Measurements from ENCODE around the gene CRYBG2. TPM values are rescaled to one million over a fixed set of nuclear protein-coding genes. Genes with fewer than 3 reads are reported as not detected.
A peak's percentile ranks its signal among the peaks of the same experiment; 100 is the strongest.

Gene CRYBG2
- total and polyA plus RNA-seq, 10 donors, result 0.87 to 3.4 (median 1.2) TPM; not detected in 5

- peak; percentile 82 for DNase-seq
- intact Hi-C loops (cut with DNase I; ENCODE audit: low total_unique reads), result no loop called here
- peak in 1 of 3 donors; percentile 18 for TF ChIP-seq POLR2AphosphoS5 (IDR thresholded peaks at IDR 0.05)
- no peak for TF ChIP-seq CTCF (IDR thresholded peaks at IDR 0.05 in 8 of 11, conservative IDR thresholded peaks at IDR 0.05 in 3 of 11)
- Histone ChIP-seq H3K4me1 (peaks cover 32 to 57% (median 55%) of the 10 kb centered on the region in 6 donors), H3K36me3 (peaks cover 0 to 51% (median 10%) of the 10 kb centered on the region in 6 donors), H3K9me3 (no peaks in the 10 kb centered on the region), H3K27ac (peak overlapping the region; percentile 70 to 99 (median 90)), H3K4me3 (peak overlapping the region in 1 of 8 donors; percentile 2), H3K27me3 (replicated peaks in 1 of 7) (no peaks in the 10 kb centered on the region)
- WGBS, 5 donors, result 51 to 72% (median 56%) methylated on average over 11 of the region's 11 CpGs
Observed at GRCh38 chr1:26274801-26275425, 79.0 kb downstream of the CRYBG2 start.

Other genes with a start within 250 kb of the CRYBG2 start
- 10 to 100 TPM in 5 of 7 donors, 1 to 10 TPM in 2; 7.7 to 14.1 (median 11.6) TPM for gene PDIK1L, start 242.3 kb downstream of the CRYBG2 start, total RNA-seq
- gene PDIK1L, start 242.3 kb downstream of the CRYBG2 start, polyA plus RNA-seq, result 1 to 10 TPM; 2.5 to 3.1 (median 3.1) TPM
- gene FAM110D, start 195.1 kb downstream of the CRYBG2 start, total RNA-seq, result 1 to 10 TPM in 6 of 7 donors, under 1 TPM in 1; 0.76 to 5.9 (median 1.8) TPM
- 1 to 10 TPM in 1 of 3 donors, under 1 TPM in 2; 0.44 to 1.2 (median 0.91) TPM for gene FAM110D, start 195.1 kb downstream of the CRYBG2 start, polyA plus RNA-seq
- not detected for gene C1orf232, start 185.2 kb downstream of the CRYBG2 start, total RNA-seq
- gene C1orf232, start 185.2 kb downstream of the CRYBG2 start, polyA plus RNA-seq, result not detected
- gene ZNF593, start 184.2 kb downstream of the CRYBG2 start, total RNA-seq, result 10 to 100 TPM; 13.5 to 27.8 (median 19.6) TPM
- gene ZNF593, start 184.2 kb downstream of the CRYBG2 start, polyA plus RNA-seq, result 100 to 1,000 TPM in 1 of 3 donors, 10 to 100 TPM in 2; 74.9 to 104 (median 80.3) TPM
- gene ZNF593OS, start 182.3 kb downstream of the CRYBG2 start, total RNA-seq, result not detected
- under 1 TPM; 0.26 to 0.43 (median 0.26) TPM for gene ZNF593OS, start 182.3 kb downstream of the CRYBG2 start, polyA plus RNA-seq
- gene CNKSR1, start 176.6 kb downstream of the CRYBG2 start, total RNA-seq, result 1 to 10 TPM; 1.0 to 5.5 (median 3.7) TPM
- gene CNKSR1, start 176.6 kb downstream of the CRYBG2 start, polyA plus RNA-seq, result 1 to 10 TPM in 2 of 3 donors, under 1 TPM in 1; 0.68 to 2.0 (median 1.0) TPM
- not detected for gene CATSPER4, start 163.5 kb downstream of the CRYBG2 start, total RNA-seq
- under 1 TPM in 1 of 3 donors, not detected in 2; 0.03 TPM for gene CATSPER4, start 163.5 kb downstream of the CRYBG2 start, polyA plus RNA-seq
- 10 to 100 TPM in 5 of 7 donors, 1 to 10 TPM in 2; 7.8 to 14.9 (median 10.8) TPM for gene CEP85, start 119.9 kb downstream of the CRYBG2 start, total RNA-seq
- 1 to 10 TPM; 3.9 to 5.2 (median 4.2) TPM for gene CEP85, start 119.9 kb downstream of the CRYBG2 start, polyA plus RNA-seq
- 100 to 1,000 TPM; 139 to 261 (median 233) TPM for gene SH3BGRL3, start 74.0 kb downstream of the CRYBG2 start, total RNA-seq
- gene SH3BGRL3, start 74.0 kb downstream of the CRYBG2 start, polyA plus RNA-seq, result 100 to 1,000 TPM; 249 to 319 (median 286) TPM
- gene UBXN11, start 47.5 kb downstream of the CRYBG2 start, total RNA-seq, result 10 to 100 TPM; 25.1 to 67.1 (median 48.0) TPM
- gene UBXN11, start 47.5 kb downstream of the CRYBG2 start, polyA plus RNA-seq, result 10 to 100 TPM; 26.6 to 67.8 (median 66.1) TPM
- gene CD52, start 36.2 kb downstream of the CRYBG2 start, total RNA-seq, result 100 to 1,000 TPM; 206 to 422 (median 301) TPM
- gene CD52, start 36.2 kb downstream of the CRYBG2 start, polyA plus RNA-seq, result 1,000 to 10,000 TPM; 2,248 to 3,726 (median 2,540) TPM
- under 1 TPM in 5 of 7 donors, not detected in 2; 0.17 to 0.74 (median 0.49) TPM for gene ZNF683, start 18.6 kb upstream of the CRYBG2 start, total RNA-seq
- 1 to 10 TPM in 1 of 3 donors, under 1 TPM in 2; 0.38 to 1.5 (median 0.83) TPM for gene ZNF683, start 18.6 kb upstream of the CRYBG2 start, polyA plus RNA-seq
- gene LIN28A, start 56.7 kb upstream of the CRYBG2 start, total RNA-seq, result not detected
- gene LIN28A, start 56.7 kb upstream of the CRYBG2 start, polyA plus RNA-seq, result not detected
- gene DHDDS, start 78.2 kb upstream of the CRYBG2 start, total RNA-seq, result 10 to 100 TPM; 30.1 to 48.8 (median 35.7) TPM
- 10 to 100 TPM; 11.1 to 17.1 (median 16.5) TPM for gene DHDDS, start 78.2 kb upstream of the CRYBG2 start, polyA plus RNA-seq
- 100 to 1,000 TPM; 191 to 350 (median 249) TPM for gene HMGN2, start 118.3 kb upstream of the CRYBG2 start, total RNA-seq
- 1,000 to 10,000 TPM in 1 of 3 donors, 100 to 1,000 TPM in 2; 680 to 1,036 (median 684) TPM for gene HMGN2, start 118.3 kb upstream of the CRYBG2 start, polyA plus RNA-seq
- 100 to 1,000 TPM; 109 to 173 (median 131) TPM for gene RPS6KA1, start 175.6 kb upstream of the CRYBG2 start, total RNA-seq
- gene RPS6KA1, start 175.6 kb upstream of the CRYBG2 start, polyA plus RNA-seq, result 10 to 100 TPM; 45.8 to 57.5 (median 51.0) TPM

Measured in spleen (tissue), 11 donors.